HG02571 (cell line): Measurements from ENCODE around the gene HOXA9.

Experiments
- ATAC-seq: cut with Tn5 transposase; IDR thresholded peaks from one replicate; pipeline ENCODE4 v1.9.1; 2021; ENCODE audit warnings: mild to moderate bottlenecking, moderate library complexity; ENCODE audit not compliant: unreplicated experiment

The HOXA9 gene

DNA sequence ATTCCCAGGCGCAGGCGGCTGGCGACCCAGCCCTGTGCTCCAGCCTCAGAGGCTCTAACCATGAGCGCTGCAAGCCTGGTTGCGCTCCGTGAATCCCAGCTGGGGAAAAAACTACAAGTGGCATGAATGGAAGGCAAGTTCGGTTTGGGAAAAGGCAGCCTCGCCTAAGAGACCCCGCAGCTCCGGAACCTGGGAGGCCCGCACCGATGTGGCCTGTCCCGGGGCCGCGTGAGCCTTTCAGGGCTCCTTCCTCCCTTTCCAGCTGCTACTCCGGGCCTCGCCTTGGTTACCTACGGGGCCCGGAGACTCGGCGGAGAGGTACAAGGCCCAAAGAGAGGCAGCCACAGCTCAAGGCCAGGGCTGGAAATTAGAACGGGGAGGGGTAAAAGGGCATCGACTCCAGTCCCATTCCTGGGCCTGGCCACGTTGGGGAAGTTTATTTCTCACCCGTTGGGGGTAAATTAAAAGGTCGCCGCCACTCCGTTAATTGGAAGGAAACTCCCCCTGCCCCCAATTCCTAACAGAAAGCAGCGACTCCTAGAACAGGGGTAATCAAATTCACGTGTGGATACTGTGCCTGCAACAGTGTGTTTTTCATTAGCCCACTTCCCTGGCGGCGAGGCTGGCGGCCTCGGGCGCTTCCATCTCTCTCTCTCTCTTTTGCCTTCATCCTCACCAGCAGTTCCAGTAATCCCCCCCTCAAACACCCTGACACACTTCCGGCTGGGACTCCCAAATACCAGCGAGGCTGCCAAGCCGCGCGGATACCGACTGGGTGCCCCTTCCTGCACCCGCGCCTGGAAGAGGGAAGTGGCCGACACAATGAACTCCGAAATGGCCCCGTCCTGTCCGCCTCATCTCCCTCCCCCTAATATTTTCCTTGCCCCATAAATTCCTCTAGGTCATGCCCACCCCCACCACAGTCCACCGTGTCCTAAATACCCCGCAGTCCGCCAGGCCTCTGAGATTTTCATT, 1.5 kb upstream of the HOXA9 start:
- no peak for ATAC-seq

GRCh38 chr7:27165996-27166530, 726 bp upstream of the HOXA9 start:
- no peak for ATAC-seq

- ATAC-seq = no peak
Observed at GRCh38 chr7:27164367-27165088, 809 bp downstream of the HOXA9 start.

GRCh38 chr7:27164045-27164366, 1.3 kb downstream of the HOXA9 start:
- no peak for ATAC-seq

DNA sequence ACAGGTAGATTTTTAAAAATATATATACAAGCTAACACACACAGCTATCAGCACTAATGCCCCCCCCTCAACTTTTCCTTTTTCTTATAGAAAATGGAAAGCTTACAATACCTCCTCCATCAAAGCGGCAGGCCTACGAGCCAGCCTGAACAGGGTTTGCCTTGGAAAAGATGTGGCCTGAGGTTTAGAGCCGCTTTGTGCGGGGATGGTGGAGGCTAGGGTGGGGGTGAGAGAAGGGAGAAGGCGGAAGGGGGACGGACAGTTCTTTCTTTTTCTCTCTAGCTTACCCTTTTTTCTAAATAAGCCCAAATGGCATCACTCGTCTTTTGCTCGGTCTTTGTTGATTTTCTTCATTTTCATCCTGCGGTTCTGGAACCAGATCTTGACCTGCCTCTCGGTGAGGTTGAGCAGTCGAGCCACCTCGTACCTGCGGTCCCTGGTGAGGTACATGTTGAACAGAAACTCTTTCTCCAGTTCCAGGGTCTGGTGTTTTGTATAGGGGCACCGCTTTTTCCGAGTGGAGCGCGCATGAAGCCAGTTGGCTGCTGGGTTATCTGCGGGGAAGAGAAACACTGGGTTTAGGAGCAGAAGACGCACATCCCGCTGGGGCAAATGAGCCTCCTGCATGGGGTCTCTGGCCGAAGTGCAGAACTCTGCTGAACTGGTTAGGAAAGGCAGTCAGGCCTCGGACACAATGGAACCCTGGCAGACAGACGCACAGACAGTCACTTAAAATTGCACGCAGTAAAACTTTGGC, 1.9 kb downstream of the HOXA9 start:
- no peak for ATAC-seq

DNA sequence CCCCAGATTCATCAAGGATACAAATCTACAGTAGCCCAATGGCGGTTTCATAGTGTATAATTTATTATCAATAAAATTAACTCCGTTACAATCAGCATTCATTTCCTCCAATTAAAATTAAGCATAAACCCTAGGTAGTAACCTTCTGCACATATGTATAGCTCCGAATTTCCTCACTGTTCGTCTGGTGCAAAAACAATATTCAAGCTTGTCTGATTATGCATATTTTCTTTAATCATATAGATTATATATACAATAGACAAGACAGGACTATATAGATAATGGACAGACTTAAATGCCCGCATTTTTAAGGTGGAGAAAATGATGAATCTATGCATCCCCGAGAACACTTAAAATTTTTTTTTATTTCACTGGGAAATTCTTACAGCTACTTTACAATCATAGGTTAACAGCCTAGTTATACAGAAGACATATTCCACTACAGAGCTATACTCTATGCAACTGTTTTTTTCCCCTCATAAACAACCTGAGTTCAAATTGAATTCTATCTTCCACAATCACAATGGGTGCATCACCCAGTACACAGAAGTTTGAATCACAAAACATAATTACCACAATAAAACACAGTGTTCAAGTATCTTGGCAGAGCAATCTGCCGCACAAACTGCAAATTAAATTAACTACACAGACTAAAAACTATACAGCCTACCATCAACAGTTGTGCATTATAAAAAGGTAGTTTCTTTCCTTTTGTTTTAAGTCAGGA, 2.6 kb downstream of the HOXA9 start:
- ATAC-seq = no peak

DNA sequence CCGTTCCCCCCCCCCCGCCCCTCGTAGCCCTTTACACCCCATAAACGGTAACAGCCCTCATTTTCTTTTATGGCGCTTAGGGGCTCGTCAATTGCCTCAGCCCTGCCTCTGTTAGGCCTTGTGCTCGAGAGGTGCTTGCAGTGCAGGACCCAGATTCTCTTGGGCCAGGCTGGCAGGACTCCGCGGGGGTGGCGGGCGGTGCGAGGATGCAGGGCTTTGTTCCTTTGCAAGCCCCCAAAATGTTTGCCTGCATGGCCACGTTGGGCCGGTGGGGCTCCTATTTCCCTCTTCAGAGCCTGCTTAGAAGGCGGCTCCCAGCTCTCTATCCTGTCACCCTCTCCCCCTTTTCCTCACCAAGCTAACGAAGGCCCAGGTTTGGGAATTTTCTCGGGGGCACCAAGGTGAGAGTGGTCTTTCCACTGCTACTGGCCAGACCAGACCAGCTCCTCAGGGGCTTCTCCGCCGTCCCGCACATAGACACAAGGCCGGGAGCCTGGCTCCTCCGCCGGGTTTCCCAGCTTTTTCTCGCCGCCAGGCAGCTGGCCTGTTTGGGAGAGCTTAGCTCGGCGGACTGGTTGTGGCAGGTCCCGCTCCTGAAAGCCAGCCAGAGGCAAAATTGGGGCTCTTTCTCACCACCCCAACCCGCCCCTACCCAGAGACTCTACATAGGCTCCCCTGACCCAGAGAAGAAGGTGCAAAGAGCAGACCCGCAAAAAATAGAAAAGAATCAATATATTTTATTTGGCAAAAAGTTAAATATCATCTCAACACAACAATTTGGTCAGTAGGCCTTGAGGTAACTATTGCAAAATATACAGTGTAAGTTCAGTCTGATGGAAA, 3.4 kb downstream of the HOXA9 start:
- ATAC-seq = no peak

- ATAC-seq = no peak
Observed at GRCh38 chr7:27161214-27161720, 4.1 kb downstream of the HOXA9 start.

- no peak for ATAC-seq
Observed at GRCh38 chr7:27160546-27161213, 4.7 kb downstream of the HOXA9 start.

GRCh38 chr7:27160145-27160545, 5.2 kb downstream of the HOXA9 start:
- ATAC-seq = no peak

DNA sequence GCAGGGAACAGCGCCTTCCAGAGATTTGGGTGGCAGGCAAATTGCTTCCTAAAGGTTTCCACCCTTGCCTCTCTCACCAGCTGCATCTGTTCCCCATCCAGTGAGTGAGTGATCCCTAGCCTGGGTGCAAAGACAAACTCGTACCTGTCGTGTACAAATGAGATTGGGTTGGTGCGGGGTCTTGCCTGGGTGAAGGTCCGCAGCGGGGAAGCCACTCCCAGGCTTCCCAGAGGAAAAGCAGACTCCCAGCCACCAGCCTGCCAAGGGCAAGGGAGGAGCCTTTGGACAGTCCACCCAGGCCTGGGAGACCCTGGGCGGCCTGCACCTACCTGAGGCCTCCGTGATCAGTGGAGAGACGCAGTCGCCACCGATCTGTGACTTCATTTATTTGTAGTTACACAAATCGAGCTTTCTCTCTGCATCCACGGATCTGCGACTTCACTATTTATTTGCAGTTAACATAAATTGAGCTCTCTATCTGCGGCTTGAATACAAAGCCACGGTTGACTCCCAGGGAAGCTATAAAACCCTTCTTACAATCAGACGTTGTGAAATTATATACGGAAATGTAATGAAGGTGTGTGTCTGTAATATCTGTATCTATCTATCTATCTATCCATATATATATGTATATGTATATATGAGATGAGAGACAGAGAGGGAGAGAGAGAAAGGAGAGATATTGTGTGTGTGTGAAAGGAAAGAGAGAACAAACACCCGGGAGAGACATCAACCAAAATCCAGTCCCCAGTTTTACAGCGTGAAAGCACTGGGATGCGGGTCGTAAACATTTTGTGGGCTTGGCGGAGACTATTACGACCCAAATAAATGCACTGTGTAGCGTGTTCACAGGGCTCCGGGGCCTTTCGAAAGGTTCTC, 5.8 kb downstream of the HOXA9 start:
- no peak for ATAC-seq

DNA sequence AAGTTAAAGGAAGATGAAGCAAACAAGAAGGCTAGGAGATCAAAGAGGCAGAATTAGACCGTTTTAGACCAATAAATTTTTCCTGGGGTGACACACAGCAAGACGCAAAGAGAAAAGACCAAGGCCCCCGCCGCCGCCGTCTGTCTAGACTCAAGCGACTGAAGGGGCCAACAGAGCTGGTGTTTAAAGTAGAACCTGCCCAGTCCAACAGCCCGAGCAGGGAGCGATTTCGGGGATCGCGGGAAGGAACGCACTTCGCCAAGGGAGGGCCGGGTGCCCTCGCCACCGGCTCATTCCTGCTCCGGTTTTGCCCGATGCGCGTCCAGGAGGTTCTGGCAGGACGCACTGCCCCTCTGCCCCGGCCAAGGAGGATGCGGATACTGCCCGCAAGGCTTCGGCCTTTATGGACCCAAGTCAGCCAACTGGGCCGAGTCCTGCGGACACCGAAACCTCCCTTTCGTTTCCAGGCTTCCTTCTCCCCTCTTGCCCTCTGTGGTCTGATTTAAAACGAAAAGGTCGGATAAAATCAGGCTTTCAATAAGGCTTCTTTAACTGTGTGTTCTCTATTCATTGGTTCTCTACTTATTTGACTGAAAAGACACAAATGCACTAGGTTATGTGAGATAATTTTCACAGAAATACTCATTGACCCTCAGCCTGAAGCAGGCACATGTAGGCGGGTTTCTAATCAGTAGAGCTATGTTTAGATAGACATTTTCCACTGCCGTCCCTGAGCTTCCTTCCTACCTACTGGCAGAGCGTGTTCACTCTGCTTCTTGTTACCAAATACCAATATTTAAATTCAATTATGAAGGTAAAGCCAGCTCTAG, 6.7 kb downstream of the HOXA9 start:
- no peak for ATAC-seq

- ATAC-seq = no peak
Observed at GRCh38 chr7:27157702-27158431, 7.5 kb downstream of the HOXA9 start.

DNA sequence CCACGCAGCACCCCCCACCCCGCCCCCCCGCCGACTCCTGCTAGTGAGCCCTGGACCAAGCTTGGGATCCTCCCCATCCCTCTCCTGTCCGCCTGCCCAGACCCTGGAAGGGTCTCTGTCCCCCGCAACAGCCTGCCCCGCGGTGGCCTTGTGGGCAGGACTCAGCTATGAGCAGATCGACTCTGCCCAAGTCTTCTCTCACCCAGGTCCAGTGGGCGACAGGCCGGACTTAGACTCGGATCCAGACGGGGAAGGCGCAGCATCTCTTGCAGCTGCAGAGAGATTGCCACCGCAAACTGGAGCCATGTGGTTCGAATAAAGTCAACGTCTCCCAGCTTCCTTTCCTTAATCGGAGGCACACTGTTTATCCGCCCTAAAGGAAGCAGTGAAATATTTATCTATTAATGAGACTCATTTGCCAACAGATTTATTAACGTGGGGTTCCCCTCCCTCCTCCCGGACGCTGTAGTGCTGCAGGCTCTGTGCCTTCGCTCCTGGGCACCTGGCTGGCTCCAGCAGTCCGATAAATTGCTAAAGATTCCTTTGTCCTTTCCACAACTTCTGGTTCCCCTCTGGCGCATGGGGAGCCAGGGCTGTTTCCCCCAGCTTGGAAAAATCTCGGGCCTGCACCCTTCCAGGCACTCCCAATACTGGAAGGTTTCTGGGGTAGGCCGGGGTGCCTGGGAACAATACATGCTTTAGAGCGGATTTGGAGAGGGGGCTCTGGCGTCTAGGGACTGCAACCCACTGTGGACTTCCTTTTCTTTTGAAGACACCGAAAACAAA, 8.2 kb downstream of the HOXA9 start:
- ATAC-seq = no peak

DNA sequence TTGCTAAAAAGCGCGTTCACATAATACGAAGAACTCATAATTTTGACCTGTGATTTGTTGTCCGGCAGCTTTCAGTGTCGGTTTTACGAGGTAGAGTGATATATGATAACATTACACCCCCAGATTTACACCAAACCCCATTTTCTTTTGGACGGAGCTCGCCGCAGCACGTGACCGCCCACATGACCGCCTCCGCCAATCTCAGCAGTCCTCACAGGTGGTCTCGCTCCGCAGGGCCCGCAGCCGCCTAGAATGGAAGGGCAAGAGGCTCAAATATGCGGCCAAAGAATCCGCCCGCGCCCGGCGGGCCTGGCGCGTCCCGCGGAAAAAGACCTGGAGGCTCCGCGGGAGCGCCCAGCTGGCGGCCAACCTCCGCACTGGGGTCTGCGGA, 8.8 kb downstream of the HOXA9 start, which contains the start of gene HOXA7:
HOXA7 (minus strand) TSS at position 168 of the 391 bp plus-strand sequence; CDS start at position 38, 130 bp downstream.
- no peak for ATAC-seq
